HCT116 (cell line): ENCODE data around the gene ABTB1.

Experiments used
- CEBPB ChIP-seq: IDR thresholded peaks from 2 replicates; pipeline ENCODE4 v1.6.1; 2012; ENCODE audit warnings: low read depth
- CTCF ChIP-seq, 3 experiments: fragments of 200-600 bp in 1 of 3; sonication (generic) in 1 of 3; IDR thresholded peaks in 2 of 3; conservative IDR thresholded peaks in 1 of 3; 2 replicates each; pipeline ENCODE4 v1.5.1; 2012 to 2017; ENCODE audit warnings: low read depth in 2 of 3, low read length in 2 of 3, antibody characterized with exemption in 1 of 3, borderline replicate concordance in 1 of 3, control low read depth in 1 of 3, mild to moderate bottlenecking in 1 of 3, mixed read lengths in 1 of 3, mixed run types in 1 of 3, moderate library complexity in 1 of 3; ENCODE audit not compliant: insufficient read depth in 1 of 3
- EGR1 ChIP-seq: IDR thresholded peaks from 2 replicates; pipeline ENCODE4 v1.6.1; 2012; ENCODE audit warnings: low read depth
- EZH2 ChIP-seq: fragments of 200-600 bp; sonication (generic); IDR thresholded peaks from 2 replicates; pipeline ENCODE4 v1.6.1; 2017; ENCODE audit warnings: antibody characterized with exemption, mixed run types
- EZH2phosphoT487 ChIP-seq: fragments of 200-600 bp; IDR thresholded peaks from 2 replicates; pipeline ENCODE4 v1.6.1; 2018; ENCODE audit warnings: antibody characterized with exemption, borderline replicate concordance
- POLR2A ChIP-seq: IDR thresholded peaks from 2 replicates; pipeline ENCODE4 v1.7.0; 2011; ENCODE audit warnings: borderline replicate concordance; ENCODE audit not compliant: insufficient read depth, insufficient read length; ENCODE audit errors: extremely low read depth
- POLR2AphosphoS5 ChIP-seq: IDR thresholded peaks from 2 replicates; pipeline ENCODE4 v1.6.1; 2011; ENCODE audit warnings: mild to moderate bottlenecking, low read depth, low read length, moderate library complexity
- REST ChIP-seq: IDR thresholded peaks from 2 replicates; pipeline ENCODE4 v1.6.1; 2012; ENCODE audit warnings: low read depth
- SP1 ChIP-seq: IDR thresholded peaks from 2 replicates; pipeline ENCODE4 v1.6.1; 2012; ENCODE audit warnings: low read depth
- YY1 ChIP-seq: IDR thresholded peaks from 2 replicates; pipeline ENCODE4 v1.6.1; 2011; ENCODE audit warnings: low read length, low read depth, moderate library complexity, mild to moderate bottlenecking; ENCODE audit not compliant: insufficient replicate concordance; ENCODE audit errors: extremely low read depth
- ZBTB33 ChIP-seq: IDR thresholded peaks from 2 replicates; pipeline ENCODE4 v1.6.1; 2011; ENCODE audit warnings: mild to moderate bottlenecking, low read length, moderate library complexity; ENCODE audit not compliant: insufficient replicate concordance; ENCODE audit errors: extremely low read depth
- ZNF274 ChIP-seq: fragments of 200-500 bp; sonication (Bioruptor generic); IDR thresholded peaks from 2 replicates; pipeline ENCODE4 v1.6.1; 2014; ENCODE audit warnings: mild to moderate bottlenecking, low read depth, low read length, inconsistent platforms

GRCh38 chr3:127709320-127710060 is 36.7 kb downstream of the ABTB1 start:
- TF ChIP-seq ZNF274 (no peak), CTCF (IDR thresholded peaks at IDR 0.05 in 2 of 3, conservative IDR thresholded peaks at IDR 0.05 in 1 of 3; ENCODE audit: borderline replicate concordance in 1 of 3, insufficient read depth in 1 of 3, low read depth in 2 of 3, low read length in 2 of 3) (no peak), EZH2 (no peak), POLR2A (no peak), YY1 (no peak), EGR1 (no peak), SP1 (no peak), REST (no peak), EZH2phosphoT487 (no peak), ZBTB33 (no peak), POLR2AphosphoS5 (no peak), CEBPB (no peak)
